SIG-M5 treated with dmso at 0.1 percent for 504 hours (cell line): ENCODE results near the gene MED15.
"Not testable (repeated sequence)": the region's sequence is repeated elsewhere in the genome, so short reads cannot be mapped to it uniquely, and the experiment has no call there.

ENCODE experiments used
- DNase-seq: peaks from one replicate; lab custom pipeline; 2025; ENCODE audit not compliant: unreplicated experiment; lab: John Stamatoyannopoulos, UW

The MED15 gene, protein sequence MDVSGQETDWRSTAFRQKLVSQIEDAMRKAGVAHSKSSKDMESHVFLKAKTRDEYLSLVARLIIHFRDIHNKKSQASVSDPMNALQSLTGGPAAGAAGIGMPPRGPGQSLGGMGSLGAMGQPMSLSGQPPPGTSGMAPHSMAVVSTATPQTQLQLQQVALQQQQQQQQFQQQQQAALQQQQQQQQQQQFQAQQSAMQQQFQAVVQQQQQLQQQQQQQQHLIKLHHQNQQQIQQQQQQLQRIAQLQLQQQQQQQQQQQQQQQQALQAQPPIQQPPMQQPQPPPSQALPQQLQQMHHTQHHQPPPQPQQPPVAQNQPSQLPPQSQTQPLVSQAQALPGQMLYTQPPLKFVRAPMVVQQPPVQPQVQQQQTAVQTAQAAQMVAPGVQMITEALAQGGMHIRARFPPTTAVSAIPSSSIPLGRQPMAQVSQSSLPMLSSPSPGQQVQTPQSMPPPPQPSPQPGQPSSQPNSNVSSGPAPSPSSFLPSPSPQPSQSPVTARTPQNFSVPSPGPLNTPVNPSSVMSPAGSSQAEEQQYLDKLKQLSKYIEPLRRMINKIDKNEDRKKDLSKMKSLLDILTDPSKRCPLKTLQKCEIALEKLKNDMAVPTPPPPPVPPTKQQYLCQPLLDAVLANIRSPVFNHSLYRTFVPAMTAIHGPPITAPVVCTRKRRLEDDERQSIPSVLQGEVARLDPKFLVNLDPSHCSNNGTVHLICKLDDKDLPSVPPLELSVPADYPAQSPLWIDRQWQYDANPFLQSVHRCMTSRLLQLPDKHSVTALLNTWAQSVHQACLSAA

DNA sequence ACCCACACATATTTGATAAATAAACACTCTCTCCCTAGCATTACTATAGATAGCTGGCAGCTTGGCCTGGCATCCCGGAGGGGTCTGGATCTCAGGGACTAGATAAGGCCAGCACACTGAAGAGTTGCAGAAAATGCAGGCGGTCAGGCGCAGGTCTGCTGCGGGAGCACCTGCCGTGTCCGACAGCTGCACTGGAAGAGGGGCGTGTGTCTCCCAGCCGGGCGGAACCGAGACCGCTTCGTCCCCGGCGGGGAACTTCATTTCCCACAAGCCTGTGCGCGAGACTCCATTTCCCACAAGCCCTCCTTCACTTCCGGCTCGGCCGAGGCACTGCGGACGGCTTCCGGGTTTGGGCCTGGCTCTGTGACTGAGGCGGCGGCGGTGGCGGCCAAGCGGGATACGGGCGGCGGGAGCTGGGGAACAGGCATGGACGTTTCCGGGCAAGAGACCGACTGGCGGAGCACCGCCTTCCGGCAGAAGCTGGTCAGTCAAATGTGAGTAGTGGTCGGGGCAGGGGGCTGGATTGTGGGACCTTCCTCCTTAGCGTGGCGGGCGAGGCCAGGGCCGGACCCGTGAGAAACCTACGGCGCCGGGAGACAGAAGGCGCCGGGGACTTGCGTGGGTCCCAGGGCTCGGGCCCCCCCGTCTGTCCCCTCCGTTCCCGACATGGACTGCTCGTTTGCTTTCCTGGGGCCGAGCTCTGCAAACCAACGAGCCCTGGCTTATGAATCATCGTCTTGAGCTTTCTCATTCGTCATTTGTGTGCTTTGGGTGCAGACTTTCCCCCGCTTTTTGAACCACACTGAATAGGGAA, at the start of gene MED15:
TSS of gene MED15 (plus strand) at position 358 of the 814 bp plus-strand sequence. CDS start at position 427, 69 bp downstream.
- peak; percentile 73 for DNase-seq

DNA sequence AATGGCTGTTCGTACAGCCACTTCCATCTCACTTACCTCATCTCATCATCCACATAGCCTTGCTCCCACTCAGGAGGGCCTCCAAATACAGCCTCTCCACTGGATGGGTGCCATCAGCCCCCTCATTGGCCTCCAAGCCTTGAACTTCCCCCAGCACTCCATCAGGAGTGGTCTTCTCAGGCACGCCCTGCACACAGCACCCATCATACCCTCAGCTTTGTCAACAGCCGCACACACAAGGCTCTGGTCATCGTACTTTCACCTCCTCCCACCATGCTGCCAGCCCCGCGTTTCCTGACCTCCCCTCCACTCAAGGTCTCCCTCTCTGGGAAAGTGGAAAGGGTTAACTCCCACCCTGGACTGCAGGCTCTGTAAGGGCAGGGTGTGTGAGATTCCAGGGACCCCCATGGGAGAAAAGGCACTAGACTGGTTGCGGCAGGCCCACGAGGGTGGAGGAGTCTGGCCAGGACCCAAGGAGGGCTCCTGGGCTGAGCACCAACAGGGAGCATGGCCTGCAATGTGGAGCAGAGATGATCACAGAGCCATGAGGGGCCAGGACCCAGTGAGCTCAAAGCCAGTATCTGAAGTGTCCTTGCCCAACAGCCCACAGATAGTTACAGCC, 48.8 kb upstream of the MED15 start:
- DNase-seq = no peak

DNA sequence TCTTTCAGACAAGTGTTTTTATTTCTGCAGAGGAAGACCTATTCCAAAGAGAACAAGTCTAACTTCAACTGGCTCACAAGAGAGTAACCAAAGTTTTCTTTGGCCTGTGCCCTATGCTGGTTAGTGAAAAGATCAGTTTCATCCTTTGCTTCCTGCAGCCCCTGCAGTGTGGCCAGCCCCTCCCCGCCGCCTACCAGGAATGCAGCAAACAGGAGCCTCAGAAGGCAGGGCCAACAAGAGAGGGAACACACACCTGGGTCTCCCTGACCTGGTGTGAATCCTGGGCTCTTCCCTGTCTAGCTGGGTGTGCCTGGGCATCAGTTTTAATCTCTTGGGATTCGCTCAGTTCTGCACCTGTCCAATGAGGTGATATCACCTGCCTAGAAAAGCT, 48.3 kb upstream of the MED15 start:
- DNase-seq = no peak

DNA sequence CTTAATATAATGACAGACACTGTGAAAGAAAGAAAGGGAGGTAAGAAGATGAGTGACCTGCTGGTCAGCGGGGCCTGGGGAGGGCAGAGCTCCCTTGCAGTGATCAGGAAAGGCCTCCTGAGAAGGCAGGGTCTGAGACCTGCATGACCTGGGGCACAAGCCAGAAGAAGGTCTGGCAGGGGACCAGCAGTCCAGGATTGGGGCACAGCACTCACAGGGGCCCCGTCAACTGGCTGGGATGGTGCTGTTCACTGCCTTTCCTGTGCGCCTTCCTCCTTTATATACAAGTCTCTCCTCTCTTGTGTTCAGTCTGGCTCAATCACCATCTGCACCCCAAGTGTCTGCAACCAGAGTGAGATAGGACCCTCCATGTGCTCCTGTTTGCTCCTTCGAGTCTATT, 47.5 kb upstream of the MED15 start:
- no peak for DNase-seq

DNA sequence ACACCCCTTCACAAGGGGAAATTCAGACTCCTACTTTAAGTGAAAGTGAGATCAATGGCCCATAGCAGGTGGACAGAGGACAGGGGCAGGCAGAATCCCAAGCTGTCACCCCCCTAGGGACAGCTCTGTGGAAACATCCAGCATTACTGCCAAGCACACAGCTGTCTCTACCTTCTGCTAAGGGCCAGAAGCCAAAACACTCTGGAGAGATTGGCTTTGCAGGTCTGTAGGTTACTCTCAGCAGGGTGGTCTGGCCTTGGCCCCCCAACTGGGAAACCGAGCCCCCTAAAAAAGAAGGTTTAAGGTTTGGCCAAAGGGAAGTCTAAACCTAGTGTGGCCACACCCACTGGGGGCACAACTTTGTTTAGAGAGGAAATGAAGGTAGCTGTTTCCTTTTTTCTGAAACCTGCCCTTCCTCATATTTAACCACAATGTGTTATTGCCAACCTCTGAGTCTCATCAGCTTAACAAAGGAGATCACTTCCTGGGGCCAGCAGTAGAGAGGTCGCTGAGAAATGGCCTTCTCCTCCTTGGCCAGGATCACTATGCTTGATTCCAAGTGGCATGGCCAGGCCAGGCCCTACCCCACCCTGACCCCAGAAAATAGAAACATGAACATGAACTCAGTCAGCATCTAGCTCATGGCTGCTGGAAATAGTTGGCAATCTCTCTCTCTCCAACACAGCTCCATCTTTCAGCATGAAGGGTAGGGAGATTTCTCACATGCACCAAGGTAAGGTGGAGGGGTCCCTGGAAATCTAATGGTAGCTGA, 43.9 kb upstream of the MED15 start:
- DNase-seq = peak; percentile 63

DNA sequence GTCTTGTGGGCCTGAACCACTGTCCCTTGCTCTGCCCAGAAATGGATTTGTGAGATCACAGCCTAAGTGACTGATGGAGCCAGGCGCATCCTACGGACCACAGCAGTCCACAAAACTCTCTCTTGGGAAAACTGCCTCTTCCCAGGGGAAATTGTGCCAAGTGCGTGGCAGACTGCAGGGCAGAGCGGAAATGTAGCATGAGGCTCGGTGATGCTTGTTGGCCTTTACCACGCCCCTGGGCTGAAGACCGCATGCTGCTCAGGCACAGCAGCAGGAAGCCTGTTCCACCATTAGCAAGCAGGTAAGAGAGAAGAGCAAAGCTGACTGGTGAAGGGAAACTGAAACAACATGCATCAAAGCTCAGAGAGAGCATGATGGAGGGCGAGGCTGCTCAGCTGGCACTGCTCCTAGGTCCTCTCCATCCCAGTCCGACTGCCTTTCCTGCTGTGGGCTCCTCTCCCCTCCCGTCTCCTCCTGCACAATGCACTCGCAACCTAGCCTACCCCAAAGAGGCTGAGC, 43.3 kb upstream of the MED15 start:
- no peak for DNase-seq

DNA sequence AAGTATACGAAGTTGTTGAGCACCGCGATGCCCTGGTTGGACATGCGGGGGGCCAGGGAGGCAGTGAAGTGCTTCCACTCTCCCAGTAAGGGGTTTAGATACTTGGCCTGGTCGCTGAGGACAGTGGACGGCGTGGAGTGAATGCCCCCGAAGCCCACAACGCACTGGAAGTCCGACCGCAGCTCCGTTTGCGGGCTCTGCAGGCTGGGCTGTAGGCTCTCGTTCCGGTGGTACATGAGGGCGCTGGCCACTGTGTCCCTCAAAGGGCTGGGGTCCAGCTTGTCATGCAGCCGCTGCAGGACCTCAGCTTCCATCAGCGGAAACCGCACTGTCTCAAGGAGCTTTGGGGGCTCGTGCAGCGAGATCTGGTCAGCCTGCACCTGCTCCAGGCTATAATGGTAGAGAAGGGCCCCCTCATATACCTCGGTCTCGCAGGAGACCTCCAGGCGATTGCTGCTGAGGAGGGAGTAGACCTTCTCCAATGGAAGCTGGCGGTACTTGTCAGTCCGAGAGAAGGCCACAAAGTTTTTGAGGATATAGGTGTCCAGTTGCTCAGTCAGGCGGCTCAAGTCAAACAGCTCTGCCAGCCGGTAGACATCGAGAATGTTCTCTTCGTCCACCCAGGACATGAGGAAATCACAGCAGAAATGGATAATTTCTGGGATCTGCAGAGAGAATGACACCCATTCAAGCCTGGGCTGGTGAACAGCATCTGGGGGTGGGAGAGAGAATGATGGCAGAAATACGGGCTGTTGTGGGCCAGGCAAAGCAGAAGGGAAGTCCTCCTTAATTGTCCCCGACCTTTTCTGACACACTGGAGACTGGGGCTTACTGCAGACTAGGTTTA, 42.3 kb upstream of the MED15 start:
- DNase-seq = no peak

DNA sequence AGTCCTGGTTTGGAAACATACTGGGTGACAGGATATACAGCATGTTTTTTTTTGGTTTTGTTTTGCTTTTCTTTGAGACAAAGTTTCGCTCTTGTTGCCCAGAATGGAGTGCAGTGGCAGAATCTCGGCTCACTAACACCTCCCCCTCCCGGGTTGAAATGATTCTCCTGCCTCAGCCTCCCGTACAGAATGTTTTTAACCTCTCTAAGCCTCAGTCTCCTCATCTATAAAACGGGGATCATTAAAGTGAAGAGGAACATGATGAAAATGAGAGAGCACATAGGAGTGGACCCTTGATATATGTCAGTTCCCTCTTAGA, 41.7 kb upstream of the MED15 start:
- no peak for DNase-seq

DNA sequence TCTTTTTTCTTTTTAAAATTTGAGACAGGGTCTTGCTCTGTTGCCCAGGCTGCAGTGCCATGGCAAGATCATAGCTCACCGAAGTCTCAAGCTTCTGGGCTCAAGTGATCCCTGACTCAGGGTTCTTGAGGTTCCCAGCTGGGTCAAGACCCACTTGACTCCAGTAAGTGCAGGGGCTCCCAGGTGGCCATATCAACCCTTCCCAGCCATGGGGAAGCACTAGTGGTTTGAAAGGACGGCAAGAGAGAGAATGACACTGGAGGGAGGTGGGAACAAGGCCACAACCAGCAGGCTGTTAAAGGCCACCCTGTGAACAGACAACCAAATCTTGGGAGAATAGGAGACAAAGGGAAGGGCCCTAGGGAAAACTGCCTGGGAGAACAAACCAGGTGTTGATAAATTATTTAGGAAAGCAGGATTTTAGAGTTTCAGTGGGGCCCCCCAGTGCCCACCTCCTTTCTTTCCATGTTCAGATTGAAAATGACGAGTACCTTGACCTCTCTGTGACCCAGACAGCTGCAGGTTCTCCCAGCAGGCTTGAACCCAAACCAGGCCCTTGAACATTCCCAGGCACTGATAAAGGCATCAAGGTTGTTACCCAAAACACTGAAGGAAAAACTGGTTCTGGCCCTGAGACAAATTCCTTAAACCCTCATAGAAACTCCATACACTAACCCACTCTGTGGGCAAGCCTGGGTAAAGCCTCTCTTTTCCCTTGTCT, 40.6 kb upstream of the MED15 start:
- no peak for DNase-seq

DNA sequence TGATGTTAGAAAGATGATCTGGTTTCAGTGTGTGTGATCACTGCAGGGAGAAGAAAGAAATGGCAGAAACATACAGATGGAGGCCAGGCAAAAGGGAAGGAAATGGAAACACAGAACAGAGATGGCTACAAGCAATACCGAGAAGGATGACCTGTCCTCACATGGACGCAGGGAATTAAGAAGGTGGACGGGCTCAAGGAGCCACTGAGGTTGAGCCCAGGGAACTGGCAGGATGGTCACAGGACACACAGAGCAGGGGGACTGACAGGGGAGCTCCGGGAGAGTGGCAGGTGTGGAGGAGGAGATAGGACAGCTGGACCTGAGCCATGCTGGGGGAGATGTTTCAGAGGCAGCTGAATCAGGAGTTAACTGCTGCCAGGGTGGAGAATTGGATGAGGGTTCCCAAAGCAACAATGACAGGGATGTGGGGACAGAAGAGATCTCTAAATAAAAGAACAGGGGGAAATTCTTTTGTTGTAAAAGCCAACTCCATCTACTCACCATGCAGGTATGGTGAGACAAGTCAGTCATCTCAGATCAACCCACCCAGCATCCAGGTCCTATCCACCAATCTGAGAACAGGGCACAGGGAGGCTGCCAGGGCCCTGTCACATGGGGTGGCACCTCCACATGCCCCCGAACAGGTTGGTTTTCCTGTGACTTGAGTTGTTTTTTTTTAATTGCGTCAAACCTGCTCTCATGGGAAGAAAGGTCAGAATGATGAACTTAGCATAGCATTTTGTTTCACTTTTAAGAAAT, 38.1 kb upstream of the MED15 start:
- no peak for DNase-seq

DNA sequence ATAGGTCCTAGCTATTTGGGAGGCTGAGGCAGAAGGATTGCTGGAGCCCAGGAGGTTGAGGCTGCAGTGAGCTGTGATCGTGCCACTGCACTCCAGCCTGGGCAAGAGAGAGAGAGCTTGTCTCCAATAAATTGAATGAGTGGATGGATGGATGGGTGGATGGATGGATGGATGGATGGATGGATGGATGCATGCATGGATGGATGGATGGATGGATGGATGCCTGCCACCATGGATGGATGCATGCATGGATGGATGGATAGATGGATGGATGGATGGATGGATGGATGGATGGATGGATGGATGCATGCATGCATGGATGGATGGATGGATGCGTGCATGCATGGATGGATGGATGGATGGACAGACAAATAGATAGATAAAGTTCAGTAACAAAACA, 36.9 kb upstream of the MED15 start:
- DNase-seq = not testable (repeated sequence)

DNA sequence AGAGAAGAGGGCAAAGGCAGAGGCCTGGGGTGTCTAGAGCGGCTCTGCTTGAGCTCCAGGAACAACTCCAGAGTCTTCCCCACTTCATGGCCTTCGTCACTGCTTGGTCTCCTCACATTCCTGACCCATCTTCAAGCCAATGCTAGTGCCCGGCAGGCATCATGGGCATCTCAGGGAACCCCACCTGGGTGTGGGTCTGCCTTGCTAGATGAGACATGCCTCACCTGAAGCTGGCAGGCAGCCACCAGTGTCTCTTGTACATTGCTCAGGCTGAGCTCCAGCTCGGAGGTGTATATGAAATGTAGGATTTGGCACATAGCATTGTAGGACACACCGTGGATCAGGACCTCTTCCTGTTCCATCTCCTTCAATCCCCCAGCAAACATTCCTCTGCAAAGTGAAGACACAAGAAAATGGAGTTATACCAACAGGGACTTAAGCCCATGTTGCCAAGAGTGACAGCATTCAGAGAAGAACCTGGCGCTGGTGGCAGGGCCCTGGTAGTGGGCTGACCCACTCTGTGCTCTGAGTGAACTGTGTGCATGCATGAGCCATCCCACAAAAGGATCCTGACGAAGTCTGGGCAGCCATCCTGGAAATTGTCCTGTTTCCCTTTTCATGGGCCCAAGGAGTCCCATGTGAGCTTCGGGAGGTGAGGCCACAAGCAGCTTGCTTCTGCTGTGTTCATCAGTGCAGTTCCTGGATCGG, 36.1 kb upstream of the MED15 start:
- no peak for DNase-seq

DNA sequence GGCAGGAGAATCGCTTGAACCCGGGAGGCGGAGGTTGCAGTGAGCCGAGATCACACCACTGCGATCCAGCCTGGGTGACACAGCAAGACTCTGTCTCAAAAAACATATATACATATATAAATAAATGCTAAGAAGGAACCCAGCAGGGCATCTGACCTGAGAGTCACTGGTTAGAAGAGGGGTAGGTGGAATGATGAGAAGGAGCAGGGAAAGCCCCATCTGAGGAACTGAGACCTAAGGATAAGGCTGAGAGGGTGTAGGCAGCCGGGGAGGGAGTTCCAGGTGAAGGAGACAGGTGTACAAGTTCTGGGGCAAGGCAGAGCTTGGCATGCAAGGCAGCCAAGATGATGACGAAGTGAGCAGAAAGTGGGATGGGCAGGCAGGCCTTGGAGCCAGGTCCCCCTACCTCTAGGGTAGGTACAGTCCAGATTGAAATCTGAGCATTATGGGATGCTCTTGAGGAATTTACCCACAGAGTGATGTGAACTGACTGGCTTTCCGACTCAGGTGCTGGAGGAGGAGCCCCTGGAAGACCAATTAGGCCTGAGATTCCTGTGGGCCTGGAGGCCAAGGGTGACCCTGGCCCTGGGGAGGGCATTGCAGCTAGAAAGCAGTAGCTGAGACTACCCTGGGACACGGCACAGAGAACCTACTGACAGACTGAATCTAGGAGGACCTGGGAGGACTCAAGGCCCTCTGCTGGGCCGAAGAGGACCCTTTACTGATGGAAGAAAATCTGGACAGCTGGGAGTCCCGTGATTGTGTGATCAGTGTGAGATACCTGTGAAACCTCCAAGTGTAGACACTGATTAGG, 34.6 kb upstream of the MED15 start:
- no peak for DNase-seq

DNA sequence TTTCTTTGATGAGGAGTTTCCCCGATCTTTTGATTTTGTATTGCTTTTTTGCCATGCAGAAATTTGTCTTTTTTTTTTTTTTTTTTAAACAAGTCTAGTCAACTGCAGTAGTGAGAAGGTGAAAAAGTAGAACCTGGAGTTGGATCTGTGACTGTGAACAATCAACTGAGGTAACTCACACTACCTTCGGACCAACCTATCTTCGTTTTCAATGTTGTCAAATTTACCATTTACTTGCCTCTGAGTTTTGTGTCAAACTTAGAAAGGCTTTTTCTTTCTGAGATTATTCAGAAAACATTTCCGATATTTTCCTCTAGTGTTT, 32.3 kb upstream of the MED15 start:
- no peak for DNase-seq

DNA sequence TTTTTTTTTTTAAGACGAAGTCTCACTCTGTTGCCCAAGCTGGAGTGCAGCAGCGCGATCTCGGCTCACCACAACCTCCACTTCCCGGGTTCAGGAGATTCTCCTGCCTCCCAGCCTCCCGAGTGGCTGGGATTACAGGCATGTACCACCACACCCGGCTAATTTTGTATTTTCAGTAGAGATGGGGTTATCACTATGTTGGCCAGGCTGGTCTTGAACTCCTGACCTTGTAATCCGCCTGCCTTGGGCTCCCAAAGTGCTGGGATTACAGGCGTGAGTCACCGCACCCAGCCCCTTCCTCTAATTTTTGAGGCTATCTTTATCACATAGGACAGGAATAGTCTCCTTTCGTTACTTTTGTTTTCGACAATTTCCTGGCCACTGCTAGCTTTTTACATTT, 31.8 kb upstream of the MED15 start:
- DNase-seq = not testable (repeated sequence)

DNA sequence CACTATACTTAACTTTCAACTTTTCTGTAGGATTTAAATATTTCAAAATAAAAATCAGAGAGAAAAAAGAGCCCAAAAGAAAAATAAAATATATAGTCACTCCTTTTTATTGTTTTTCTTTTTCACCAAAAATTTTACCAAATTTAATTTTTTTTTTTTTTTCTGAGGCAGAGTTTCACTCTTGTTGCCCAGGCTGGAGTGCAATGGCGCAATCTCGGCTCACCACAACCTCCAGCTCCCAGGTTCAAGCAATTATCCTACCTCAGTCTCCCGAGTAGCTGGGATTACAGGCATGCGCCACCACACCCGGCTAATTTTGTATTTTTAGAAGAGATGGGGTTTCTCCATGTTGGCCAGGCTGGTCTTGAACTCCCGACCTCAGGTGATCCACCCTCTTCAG, 29.4 kb upstream of the MED15 start:
- not testable (repeated sequence) for DNase-seq
